BE2C (cell line): ENCODE data around the gene HES1.
"Not testable (repeated sequence)": the region's sequence is repeated elsewhere in the genome, so short reads cannot be mapped to it uniquely, and the experiment has no call there.

Experiments used
- DNase-seq: peaks from one replicate; pipeline ENCODE4 v3.0.0-alpha.2; 2020
- H3K27me3 ChIP-seq: fragments of 250-450 bp; sonication (Bioruptor Pico); 2 replicates; pipeline ENCODE4 v1.5.1; 2020; ENCODE audit warnings: mild to moderate bottlenecking
- H3K36me3 ChIP-seq: fragments of 250-450 bp; sonication (Bioruptor Pico); 2 replicates; pipeline ENCODE4 v1.5.1; 2020; ENCODE audit warnings: mild to moderate bottlenecking
- H3K4me1 ChIP-seq: fragments of 250-450 bp; sonication (Bioruptor Pico); 2 replicates; pipeline ENCODE4 v1.5.1; 2020
- H3K4me3 ChIP-seq: 2 replicates; pipeline ENCODE4 v1.5.1; 2011; ENCODE audit warnings: low read depth, low read length
- H3K9me3 ChIP-seq: fragments of 250-450 bp; sonication (Bioruptor Pico); 2 replicates; pipeline ENCODE4 v1.5.1; 2020
- CTCF ChIP-seq: IDR thresholded peaks from 2 replicates; pipeline ENCODE4 v1.5.1; 2012; ENCODE audit warnings: mild to moderate bottlenecking, low read depth, low read length

The HES1 gene

GRCh38 chr3:194090716-194091115 lies 45.2 kb upstream of the HES1 start:
- no peak for DNase-seq
- no peak for TF ChIP-seq CTCF
- Histone ChIP-seq H3K27me3 (no peaks in the 10 kb centered on the region), H3K4me3 (no peak overlapping the region), H3K36me3 (no peaks in the 10 kb centered on the region), H3K4me1 (peaks cover 5% of the 10 kb centered on the region), H3K9me3 (no peaks in the 10 kb centered on the region)

GRCh38 chr3:194091141-194091540 lies 44.8 kb upstream of the HES1 start:
- peaks cover 5% of the 10 kb centered on the region for H3K4me1 ChIP-seq
- no peak for TF ChIP-seq CTCF
- DNase-seq = no peak
- no peak overlapping the region for H3K4me3 ChIP-seq
- no peaks in the 10 kb centered on the region for H3K36me3 ChIP-seq
- H3K9me3 ChIP-seq = no peaks in the 10 kb centered on the region
- H3K27me3 ChIP-seq = no peaks in the 10 kb centered on the region

- not testable (repeated sequence) for H3K4me1 ChIP-seq, H3K4me3 ChIP-seq
These were observed 44.1 kb upstream of the HES1 start for GRCh38 chr3:194091897-194092296.

GRCh38 chr3:194092881-194093301 lies 43.1 kb upstream of the HES1 start:
- no peak overlapping the region for H3K4me3 ChIP-seq
- TF ChIP-seq CTCF = no peak
- H3K9me3 ChIP-seq = no peaks in the 10 kb centered on the region
- no peaks in the 10 kb centered on the region for H3K36me3 ChIP-seq
- no peaks in the 10 kb centered on the region for H3K27me3 ChIP-seq
- peaks cover 5% of the 10 kb centered on the region for H3K4me1 ChIP-seq
- no peak for DNase-seq

More at GRCh38 chr3:194091897-194092296, 44.1 kb upstream of the HES1 start:
- DNase-seq, H3K27me3 ChIP-seq, H3K9me3 ChIP-seq, H3K36me3 ChIP-seq: not testable (repeated sequence)

GRCh38 chr3:194093842-194094241 lies 42.1 kb upstream of the HES1 start:
- no peak for TF ChIP-seq CTCF
- H3K9me3 ChIP-seq = no peaks in the 10 kb centered on the region
- no peak overlapping the region for H3K4me3 ChIP-seq

GRCh38 chr3:194095464-194095863 lies 40.5 kb upstream of the HES1 start:
- Histone ChIP-seq H3K27me3 (no peaks in the 10 kb centered on the region), H3K4me3 (no peak overlapping the region), H3K4me1 (peaks cover 5% of the 10 kb centered on the region), H3K9me3 (no peaks in the 10 kb centered on the region), H3K36me3 (no peaks in the 10 kb centered on the region)
- TF ChIP-seq CTCF = no peak
- peak; percentile 53 for DNase-seq

More at GRCh38 chr3:194093842-194094241, 42.1 kb upstream of the HES1 start:
- peak; percentile 37 for DNase-seq
- Histone ChIP-seq H3K4me1 (peaks cover 5% of the 10 kb centered on the region), H3K27me3 (no peaks in the 10 kb centered on the region), H3K36me3 (no peaks in the 10 kb centered on the region)

- Histone ChIP-seq H3K9me3 (no peaks in the 10 kb centered on the region), H3K27me3 (no peaks in the 10 kb centered on the region), H3K4me3 (no peak overlapping the region), H3K4me1 (peaks cover 5% of the 10 kb centered on the region), H3K36me3 (no peaks in the 10 kb centered on the region)
- no peak for DNase-seq
- TF ChIP-seq CTCF = no peak
These were observed 40.0 kb upstream of the HES1 start for GRCh38 chr3:194095902-194096301.
